ENCODE results near the gene NUP43.
"Not testable (repeated sequence)": the region's sequence is repeated elsewhere in the genome, so short reads cannot be mapped to it uniquely, and the experiment has no call there.

Gene NUP43, protein sequence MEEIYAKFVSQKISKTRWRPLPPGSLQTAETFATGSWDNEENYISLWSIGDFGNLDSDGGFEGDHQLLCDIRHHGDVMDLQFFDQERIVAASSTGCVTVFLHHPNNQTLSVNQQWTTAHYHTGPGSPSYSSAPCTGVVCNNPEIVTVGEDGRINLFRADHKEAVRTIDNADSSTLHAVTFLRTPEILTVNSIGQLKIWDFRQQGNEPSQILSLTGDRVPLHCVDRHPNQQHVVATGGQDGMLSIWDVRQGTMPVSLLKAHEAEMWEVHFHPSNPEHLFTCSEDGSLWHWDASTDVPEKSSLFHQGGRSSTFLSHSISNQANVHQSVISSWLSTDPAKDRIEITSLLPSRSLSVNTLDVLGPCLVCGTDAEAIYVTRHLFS

DNA sequence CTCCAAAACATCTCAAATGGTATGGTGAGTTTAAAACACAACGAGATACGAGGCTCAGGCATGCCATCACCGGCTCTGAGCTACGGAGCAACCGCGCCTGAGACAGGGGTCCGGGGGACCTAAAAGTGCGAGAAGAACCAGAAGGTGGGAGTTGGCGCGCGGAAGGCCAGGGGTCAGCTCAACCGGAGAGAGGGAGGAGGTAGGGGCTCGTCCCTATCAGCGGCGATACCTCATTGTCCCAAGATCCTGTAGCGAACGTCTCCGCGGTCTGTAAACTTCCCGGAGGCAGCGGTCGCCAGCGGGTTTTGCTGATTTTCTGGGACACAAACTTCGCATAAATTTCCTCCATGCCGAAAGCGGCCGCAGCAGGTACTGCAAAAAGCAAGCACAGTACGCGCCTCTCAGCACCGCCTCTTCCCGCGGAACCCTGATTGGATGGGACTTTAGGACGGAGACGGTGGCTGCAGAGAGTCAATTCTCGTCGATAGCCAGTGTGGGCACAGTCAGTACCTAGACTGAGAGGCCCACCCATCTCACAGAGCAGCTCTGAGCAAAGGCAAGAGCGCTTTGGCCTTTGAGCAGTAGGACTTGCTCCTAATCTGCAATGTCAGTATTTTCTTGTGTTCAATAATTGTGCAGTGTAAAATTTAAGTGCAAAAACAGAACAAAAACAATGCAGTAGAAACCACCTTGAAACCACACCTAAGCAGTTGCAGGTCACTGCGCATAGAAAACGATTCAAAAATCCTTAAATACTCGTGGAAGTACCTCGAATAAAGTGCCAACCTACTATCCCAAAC is at the start of gene NUP43:
Gene NUP43 (minus strand): TSS at position 383 of the 800 bp plus-strand sequence. CDS start 34 bp downstream, at position 349.
- DNase-seq = peak; percentile 79 to 87

DNA sequence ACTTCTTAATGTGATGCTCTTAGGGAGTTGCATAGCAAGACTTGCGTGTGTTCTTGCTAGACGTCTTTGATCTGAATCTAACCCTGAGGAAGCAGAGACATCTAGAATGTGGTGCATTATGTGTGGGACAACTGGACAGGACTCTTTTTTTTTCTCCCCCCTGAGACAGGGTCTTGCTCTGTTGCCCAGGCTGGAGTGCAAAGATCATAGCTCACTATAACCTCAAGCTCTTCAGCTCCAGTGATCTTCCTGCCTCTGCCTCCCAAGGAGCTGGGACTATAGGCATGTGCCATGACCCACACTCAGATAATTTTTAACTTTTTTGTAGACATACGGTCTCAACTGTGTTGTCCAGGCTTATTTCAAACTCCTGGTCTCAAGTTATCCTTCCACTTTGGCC is 37.2 kb upstream of the NUP43 start:
- DNase-seq = no peak

DNA sequence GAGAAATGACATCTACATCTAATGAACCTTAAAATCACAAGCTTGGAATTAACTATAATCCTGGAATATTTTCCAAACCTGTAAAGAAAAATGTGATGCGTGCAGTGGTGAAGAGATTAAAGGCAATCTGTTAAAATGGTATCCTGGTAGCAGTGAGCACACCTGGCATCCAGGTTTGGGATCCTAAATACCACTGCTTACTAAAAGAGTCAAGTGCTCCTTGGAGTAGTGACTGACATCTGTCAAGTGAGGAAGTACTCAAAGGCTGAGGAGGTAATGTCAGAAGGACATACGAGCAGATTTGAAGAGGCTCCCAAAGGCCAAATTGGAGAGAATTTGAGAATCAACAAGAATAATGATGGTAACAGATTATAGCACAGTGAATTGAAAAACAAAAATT is 36.0 kb upstream of the NUP43 start:
- no peak for DNase-seq

DNA sequence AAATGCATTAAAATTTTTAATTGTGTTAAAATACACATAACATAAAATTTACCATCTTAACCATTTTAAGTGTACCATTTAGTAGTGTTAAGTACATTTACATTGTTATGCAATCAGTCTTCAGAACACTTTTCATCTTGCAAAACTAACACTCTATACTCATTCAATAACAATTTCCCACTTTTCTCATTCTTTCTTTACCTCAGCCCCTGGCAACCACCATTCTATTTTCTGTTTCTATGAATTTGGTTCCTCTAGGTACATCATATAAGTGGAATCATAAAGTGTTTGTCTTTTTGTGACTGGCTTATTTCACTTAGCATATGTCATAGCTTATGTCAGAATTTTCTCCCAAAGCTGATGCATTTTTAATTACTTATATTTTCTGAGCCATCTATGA is 35.4 kb upstream of the NUP43 start:
- no peak for DNase-seq

DNA sequence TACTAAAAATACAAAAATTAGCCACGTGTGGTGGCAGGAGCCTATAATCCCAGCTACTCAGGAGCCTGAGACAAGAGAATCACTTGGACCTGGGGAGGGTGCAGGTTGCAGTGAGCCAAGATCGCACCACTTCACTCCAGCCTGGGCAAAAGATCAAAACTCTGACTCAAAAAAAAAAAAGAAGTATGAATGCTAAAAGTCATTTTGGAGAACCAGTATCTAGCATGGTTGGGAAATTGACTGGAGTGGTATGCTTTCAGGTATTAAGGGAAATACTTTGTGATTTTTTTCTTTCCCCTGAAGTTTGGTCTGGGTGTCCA is 33.3 kb upstream of the NUP43 start:
- no peak for DNase-seq

DNA sequence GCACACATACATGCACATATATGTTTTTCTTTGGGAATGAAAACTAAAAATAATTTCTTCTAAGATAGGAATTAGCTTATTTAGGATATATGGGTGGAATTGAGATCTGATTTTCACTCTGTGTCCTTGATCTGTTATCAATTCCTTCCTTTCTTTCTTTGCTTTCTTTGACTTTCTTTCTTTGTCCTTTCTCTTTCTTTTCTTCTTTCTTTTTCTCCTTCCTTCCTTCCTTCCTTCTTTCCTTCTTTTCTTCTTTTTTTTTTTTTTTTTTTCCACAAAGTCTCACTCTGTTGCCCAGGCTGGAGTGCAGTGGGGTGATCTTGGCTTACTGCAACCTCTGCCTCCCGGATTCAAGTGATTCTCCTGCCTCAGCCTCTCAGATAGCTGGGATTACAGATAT is 31.3 kb upstream of the NUP43 start:
- no peak for DNase-seq

DNA sequence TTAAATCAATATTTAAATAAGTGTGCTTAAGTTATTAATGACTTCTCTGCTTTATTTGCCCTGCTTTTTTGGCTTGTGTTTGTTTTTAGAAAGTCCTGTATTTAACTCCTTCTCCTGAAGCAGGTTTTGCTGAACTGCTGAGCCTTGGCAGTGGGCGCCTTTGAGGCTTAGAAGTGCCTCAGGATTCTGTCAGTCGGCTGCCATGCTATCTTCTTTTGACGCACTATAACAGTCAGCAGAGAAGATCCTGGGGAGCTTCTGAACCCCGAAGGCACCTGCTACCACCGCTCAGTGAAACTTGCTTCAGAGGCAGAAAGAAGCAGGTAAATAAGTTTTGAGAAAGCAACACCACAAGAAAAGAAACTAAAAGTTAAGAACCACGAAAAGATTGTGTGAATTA is 25.6 kb upstream of the NUP43 start:
- DNase-seq = no peak

DNA sequence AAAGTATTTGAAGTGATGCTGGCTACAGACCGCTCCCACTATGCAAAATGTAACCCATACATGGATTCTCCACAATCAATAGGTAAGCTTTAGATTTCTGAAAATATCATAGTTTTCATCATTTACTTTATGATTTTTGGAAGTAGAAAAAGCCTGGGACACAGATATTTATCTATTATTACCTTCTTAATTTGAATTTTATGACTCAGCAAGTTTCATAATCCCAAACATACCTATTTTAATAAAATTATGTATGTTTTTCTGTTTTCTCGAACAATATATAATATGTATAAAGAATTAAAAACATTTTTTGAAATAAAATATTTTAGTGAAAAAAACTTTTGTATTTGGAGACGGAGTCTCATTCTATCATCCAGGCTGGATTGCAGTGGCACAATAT is 24.9 kb upstream of the NUP43 start:
- DNase-seq = no peak

DNA sequence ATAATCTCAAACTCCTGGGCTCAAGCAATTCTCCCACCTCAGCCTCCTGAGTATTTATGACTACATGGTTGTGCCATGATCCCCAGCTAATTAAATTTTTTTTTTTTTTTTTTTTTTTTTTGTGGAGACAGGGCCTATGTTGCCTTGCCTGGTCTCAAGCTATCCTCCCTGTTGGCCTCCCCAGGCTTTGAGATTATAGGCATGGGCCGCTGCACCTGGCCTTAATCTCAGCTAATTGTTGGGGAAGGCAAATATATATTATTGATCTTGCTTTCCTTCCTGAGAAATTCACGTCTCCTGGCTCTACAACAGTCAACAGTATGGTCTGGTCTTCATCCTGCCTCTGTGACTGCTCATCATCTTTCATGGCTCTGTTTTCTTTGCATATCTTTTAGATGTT is 23.3 kb upstream of the NUP43 start:
- DNase-seq = no peak

DNA sequence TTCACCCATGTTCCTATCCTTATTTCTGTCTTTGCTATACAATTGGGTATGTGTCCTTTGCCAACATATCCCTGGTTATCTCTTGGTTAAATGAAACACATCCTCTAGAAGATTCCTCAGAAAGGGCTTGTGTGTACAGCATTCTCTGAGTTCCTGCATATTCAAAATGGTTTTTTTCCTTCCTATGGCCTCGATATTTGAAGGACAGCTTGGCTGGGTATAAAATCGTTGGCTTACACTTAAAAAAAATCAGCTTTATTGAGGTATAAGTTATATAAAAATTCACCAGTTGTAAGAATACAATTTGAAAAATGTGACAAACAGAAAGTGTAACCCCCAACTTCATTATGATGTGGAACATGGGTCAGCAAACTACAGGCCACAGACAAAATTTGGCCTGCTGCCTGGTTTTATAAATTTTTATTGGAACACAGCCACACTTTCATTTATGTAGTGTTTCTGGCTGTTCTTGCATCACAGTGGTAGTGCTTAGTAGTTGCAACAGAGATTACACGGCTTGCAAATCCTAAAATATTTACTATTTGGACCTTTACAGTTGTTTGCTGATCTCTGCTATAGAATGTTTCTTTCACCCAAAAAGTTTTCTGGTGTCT is 19.9 kb upstream of the NUP43 start:
- DNase-seq = no peak

DNA sequence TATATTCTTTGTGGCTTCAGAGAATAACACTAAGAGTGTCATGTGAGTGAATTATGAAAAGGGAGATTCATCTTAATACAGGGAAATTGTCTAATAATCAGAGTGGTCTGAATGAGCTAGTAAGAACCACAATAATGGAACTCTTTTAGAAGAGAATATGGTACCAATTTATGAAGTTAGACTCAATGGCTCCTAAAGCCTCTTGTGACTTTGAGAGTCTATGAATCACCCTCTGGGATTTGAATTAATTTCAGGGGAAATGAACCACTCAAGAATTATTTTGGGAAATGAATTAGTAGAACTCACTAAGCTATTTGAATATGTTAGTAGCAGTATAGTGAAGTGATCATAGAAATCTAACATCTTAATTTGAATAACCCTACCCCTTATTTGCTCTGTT is 17.5 kb upstream of the NUP43 start:
- DNase-seq = no peak

DNA sequence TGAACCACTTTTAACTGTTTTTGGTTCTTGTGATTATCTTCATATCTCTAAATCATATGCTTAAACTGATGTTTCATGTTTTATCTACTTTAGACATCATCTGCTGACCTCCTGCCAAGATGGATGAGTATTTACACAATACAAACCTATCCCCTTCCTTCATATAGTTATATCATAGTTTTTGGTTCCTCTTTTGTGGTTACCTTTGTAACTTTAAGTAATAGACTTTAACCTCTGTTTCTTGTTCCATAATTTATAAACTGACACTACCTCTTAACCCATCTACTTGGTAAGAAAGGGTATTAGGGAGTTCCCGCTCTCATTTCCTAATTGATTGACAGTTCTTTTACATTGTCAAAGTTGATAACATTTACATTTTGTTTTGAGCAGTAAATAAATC is 15.1 kb upstream of the NUP43 start:
- no peak for DNase-seq

DNA sequence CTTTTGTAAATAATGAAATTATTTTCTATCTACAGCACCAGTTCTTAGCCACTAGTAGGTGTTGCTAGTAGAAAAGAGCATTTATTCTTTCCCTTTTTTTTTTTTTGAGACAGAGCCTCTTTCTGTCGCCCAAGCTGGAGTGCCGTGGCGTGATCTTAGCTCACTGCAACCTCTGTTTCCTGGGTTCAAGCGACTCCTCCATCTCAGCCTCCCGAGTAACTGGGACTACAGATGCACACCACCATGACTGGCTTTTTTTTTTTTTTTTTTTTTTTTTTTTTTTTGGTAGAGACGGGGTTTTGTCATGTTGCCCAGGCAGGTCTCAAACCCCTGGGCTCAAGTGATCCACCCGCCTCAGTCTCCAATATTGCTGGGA is 9.9 kb upstream of the NUP43 start:
- no peak for DNase-seq

DNA sequence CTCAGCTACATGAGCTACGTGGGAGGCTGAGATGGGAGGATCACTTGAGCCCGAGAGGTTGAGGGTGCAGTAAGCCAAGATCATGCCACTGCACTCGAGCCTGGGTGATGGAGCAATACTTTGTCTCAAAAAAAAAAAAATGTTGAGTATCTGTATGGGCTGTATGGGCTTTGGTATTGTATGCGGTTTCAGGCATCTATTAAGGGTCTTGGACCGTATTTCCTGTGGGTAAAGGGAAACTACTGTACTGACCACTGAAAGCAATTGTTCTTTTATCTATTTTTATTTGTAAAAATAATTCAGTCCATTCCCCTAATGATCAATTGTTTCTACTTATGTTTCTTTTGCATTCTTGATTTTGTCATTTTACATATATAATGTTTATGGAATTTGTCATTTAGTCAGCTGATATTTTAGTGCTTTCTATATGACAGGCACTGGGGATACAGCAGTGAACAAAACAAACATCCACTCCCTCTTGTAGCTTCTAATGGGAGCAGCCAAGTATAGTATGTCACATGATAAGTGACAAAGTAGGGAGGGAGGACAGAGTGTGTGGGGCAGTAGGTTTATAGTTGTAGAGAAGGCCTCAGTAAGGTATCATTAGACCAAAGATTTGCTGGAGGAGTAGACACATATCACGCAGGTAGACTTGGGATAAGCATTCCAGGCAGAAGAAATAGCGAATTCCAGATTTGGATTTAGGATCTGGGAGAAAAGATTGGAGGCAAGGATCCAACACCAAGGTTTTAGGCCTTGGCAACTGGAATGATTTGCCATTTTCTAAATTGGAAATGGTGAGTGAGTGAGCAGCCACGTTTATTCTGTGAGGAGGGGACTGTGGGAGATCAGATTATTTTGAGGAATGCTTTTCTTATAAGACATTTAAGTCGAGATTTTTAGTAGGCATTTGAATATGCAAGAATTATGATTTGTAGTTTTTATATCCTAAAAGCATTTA is 9.3 kb upstream of the NUP43 start:
- DNase-seq = no peak

DNA sequence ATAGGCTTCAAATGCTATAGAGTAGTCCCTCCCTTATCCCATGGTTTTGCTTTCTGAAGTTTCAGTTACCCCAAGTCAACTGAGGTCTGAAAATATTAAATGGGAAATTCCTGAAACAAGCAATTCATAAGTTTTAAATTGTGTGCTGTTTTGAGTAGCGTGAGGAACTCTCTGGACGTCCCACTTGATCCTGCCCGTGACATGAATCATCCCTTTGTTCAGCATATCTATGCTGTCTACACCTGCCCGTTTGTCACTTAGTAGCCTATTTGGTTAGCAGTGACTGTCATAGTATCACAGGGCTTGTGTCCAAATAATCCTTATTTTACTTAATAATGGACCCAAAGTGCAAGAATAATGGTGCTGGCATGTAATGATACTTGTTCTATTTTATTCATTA is 8.2 kb upstream of the NUP43 start:
- no peak for DNase-seq

DNA sequence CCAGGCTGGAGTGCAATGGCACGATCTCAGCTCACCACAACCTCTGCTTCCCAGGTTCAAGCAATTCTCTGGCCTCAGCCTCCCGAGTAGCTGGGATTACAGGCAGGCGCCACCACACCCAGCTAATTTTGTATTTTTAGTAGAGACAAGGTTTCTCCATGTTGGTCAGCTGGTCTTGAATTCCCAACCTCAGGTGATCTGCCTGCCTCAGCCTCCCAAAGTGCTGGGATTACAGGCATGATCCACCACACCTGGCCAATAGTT is 7.0 kb upstream of the NUP43 start:
- DNase-seq = not testable (repeated sequence)

DNA sequence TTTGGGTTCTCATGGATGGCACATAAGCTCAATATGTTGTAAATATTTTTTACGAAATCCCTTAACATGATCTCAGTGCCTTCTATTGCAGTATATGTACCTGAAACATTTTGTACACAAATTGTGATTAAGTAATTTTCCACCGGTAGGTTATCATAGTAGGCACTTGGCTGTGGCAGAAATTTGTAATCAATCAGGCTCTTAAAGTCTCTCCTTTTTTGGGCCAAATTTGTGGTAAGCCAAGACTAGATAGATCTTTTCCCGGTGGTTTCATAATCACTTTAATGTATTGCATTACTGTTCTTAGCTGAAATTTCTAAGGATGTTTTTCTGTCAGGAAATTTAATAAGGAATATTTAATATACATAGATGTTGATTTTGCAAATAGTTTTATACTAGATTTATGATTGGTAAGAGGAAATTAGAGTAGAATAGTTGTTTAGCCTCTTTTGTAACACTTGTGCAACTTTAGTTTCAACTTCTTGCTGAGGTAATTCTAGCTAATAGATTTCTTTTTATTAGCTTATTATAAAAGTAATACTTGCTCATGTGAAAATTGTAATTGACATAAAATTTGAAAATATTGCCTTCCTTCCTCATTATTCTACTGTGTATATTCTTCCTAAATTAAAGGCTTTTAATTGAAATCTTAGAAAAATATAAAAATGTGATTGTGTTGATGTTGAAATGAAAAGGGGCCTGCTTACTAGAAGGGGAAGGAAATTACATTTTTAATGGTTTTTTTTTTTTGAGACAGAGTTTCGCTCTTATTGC is 6.5 kb upstream of the NUP43 start:
- no peak for DNase-seq

DNA sequence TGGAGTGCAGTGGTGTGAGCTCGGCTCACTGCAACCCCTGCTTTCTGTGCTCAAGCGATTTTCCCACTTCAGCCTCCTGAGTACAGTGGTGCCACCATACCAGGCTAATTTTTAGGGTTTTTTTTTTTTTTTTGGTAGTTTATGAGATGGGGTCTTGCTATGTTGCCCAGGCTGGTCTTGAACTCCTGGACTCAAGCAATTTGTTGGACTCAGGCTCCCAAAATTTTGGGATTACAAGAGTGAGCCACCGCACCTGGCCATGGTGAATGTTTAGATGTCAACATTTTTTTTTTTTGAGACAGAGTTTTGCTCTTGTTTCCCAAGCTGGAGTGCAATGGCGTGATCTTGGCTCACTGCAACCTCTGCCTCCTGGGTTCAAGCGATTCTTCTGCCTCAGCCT is 5.6 kb upstream of the NUP43 start:
- not testable (repeated sequence) for DNase-seq

DNA sequence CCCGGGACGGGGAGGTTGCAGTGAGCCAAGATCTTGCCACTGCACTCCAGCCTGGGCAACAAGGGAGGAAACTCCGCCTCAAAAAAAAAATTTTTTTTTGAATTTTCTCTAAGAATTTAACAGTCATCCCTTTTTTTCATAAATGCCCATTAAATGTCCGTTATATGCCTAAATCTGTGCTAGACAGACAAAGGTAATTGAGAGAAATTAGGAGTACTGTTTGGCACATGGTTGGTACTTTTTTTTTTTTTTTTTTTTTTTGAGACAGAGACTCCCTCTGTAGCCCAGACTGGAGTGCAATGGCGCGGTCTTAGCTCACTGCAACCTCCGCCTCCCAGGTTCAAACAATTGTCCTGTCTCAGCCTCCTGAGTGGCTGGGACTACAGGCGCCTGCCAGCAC is 4.9 kb upstream of the NUP43 start:
- no peak for DNase-seq

DNA sequence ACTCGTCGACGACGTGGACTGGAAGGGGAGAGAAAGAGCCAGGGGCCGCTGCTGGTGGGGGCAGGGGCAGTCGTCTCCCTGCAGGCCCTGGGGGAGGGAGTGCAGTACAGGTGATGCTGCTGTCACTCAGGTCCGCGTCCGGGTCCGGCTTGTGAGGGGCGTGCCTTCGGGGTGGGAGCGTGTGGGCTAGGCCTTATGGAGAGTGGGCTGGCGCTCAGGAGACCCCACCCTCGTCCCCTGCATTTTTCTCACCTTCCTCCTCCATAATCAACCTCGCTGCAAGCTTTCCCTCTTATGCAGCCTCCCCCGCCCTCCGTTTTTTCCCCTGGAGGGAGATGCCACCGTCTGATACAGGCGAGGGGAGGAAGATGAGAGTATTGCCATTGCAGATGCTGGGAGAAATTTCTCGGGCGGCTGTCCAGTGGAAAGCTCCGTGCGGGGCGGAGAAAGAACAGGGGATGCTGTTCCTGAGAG is 3.8 kb upstream of the NUP43 start:
- peak; percentile 15 to 22 for DNase-seq

DNA sequence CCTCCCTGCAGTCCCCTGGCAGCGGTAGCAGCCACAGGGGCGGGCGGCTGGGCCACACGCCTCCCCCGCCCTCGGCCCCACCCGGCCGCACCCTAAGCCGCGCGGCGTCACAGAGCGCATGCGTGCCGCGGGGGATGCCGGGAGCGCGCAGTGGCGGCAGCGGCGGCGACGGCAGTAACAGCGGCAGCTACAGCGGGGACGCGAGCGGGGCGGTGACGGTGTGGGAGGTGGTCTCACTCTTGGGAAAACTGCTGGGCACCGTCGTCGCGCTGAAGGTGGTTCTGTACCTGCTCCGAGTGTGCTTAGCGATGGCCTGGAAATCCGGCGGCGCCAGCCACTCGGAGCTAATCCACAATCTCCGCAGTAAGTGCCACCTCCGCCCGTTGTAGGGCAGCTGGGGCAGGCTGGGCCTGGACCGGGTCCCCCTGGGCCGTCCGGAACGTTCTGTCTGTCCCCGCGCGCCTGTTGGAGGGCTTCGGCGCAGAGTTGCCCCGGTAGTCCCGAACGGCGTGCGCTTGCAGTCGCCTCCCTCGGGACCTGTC is 3.3 kb upstream of the NUP43 start, which contains the start of gene PCMT1:
Gene PCMT1 (plus strand): TSS at position 148 of the 542 bp plus-strand sequence. CDS start 161 bp downstream, at position 309.
- peak; percentile 67 to 89 for DNase-seq

DNA sequence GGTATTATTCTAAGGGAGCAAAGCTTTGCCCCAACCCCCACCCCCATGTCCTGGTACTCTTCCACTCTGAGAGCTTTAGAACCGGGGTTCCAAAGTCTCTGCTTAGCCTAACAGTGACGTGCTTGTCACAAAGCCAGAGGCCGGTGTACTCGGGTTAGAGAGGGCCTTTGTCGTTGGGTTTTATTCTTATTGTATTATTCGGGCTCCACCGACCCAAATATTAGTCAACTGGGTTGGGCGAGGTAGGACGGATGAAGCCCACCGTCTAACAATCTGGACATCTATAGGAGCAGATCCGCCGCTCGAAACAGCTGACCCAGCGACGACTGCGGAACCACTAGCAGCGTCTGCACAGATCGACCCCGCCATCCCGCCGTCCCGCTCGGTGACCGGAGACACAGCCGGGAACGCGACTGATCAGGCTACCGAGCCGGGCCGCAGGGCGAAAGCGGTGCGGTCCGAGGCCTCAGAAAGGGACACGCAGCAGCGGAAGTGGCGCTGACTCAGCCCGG is 2.8 kb upstream of the NUP43 start:
- DNase-seq = not testable (repeated sequence)
